Islet of Langerhans (tissue), 1 donor: ENCODE results near the gene CA6.
"Not testable (repeated sequence)": the region's sequence is repeated elsewhere in the genome, so short reads cannot be mapped to it uniquely, and the experiment has no call there.

Experiments used
- FAIRE-seq: peaks from one replicate; lab custom pipeline; 2011; peaks lifted over from hg19 to GRCh38; lab: Jason Lieb, UNC

CA6 gene

GRCh38 chr1:8926707-8927694 is 18.7 kb upstream of the CA6 start:
- no peak for FAIRE-seq

GRCh38 chr1:8930116-8930515 is 15.6 kb upstream of the CA6 start:
- no peak for FAIRE-seq

- not testable (repeated sequence) for FAIRE-seq
Observed at GRCh38 chr1:8937051-8937450, 8.6 kb upstream of the CA6 start.

GRCh38 chr1:8937701-8938100 is 8.0 kb upstream of the CA6 start:
- no peak for FAIRE-seq

- FAIRE-seq: no peak
Observed at GRCh38 chr1:8938232-8938999, 7.3 kb upstream of the CA6 start.

DNA sequence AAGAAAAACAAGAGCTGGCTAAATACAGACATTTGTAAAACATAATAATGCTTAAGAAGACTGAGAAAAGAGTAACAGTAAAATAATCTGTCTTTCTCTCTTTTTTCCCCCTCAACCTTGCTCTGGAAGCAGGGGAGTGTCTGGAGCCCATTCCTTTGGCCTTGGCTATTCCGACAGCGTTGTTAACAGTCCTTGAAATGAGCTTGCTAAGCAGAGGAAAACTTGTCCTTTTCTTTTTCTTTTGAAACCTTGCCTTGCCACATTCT is 6.7 kb upstream of the CA6 start:
- no peak for FAIRE-seq

DNA sequence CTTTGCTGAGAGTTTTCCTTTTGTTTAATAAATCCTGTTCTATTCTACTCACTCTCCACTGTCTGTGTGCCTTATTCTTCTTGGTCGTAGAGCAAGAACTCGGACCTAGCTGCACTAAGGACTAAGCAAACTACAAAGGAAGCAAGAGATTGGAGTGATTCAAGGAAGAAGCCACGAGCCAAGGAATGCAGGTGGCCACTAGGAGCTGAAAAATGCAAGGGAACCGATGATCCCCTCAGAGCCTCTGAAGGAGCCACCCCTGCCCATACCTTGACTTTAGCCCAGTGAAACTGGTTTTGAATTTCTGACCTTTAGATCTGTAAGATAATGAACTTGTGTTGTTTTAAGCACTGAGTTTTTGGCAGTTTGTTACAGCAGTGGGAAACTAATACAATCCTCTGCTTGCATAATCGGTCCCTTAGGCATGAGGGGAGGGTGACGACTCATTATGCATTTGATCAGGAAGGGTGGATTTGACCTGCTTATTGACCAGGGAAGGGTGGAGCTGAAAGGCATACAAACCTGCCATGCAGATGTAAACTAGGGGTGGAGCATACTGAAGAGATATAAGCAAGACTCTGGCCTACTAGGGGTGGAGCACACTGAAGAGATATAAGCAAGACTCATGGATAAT is 6.2 kb upstream of the CA6 start:
- no peak for FAIRE-seq

- peak; percentile 5 for FAIRE-seq
Observed at GRCh38 chr1:8941906-8942305, 3.8 kb upstream of the CA6 start.

DNA sequence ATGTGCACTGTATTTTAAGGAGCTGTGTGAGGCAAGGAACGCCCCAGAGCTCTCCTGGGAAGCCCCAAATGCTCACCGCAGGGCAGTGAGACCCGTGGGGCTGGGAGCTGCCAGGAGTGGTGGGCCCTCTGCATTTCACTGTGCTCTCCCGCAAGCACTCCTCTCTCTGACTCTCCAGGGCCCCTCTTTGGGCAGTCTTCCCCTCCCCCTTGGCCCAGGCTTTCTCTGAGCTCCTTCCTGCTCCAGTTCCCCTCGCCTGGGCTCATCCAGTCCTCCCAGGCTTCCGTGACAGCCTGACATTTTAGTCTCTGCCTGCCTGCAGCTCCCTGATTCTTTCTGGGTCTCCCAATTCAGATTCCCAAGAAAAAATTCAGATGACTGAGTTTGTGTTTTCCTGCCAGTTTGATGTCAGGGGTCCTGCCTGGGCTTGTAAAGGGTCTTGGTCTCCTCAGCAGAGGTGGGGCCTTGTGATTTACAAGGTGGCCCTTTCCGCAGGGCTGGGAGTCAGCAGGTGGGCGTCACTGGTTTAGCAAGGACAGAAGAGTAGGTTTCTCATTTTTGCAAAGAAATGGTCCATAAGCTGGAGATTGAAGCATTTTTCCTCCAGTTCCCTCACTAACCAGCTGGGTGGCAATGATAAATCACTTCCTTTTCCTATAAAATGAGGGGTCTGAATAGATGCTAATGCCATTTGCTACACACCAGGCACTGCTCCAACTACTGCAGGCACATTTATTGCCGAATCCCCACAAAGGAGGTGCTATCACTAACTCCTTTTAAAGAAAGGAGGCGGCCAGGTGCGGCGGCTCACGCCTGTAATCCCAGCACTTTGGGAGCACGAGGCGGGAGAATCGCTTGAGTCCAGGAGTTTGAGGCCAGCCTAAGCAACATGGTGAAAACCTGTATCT is 1.9 kb upstream of the CA6 start:
- FAIRE-seq: no peak

- FAIRE-seq: no peak
Observed at GRCh38 chr1:8947127-8947691, 1.5 kb downstream of the CA6 start.

DNA sequence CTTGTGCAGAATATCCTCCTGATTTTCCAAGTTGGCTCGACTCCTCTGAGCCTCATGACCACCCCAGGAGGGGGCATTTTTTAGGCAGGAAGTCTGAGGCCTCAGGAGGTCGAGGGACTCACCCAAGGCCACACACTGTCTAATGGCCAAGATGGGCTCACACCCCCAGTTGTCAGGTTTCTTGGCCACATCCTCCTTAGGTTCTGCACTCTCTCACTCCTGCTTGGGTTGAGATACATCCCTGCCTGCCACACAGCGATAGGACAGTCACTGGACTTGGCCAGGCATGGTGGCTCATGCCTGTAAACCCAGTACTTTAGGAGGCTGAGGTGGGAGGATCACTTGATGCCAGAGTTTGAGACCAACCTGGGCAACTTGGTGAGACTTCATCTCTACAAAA is 4.6 kb downstream of the CA6 start:
- FAIRE-seq: no peak

- no peak for FAIRE-seq
Observed at GRCh38 chr1:8951231-8951630, 5.6 kb downstream of the CA6 start.

GRCh38 chr1:8955406-8955805 is 9.7 kb downstream of the CA6 start:
- FAIRE-seq: no peak

GRCh38 chr1:8956461-8957349 is 11.0 kb downstream of the CA6 start:
- FAIRE-seq: no peak

DNA sequence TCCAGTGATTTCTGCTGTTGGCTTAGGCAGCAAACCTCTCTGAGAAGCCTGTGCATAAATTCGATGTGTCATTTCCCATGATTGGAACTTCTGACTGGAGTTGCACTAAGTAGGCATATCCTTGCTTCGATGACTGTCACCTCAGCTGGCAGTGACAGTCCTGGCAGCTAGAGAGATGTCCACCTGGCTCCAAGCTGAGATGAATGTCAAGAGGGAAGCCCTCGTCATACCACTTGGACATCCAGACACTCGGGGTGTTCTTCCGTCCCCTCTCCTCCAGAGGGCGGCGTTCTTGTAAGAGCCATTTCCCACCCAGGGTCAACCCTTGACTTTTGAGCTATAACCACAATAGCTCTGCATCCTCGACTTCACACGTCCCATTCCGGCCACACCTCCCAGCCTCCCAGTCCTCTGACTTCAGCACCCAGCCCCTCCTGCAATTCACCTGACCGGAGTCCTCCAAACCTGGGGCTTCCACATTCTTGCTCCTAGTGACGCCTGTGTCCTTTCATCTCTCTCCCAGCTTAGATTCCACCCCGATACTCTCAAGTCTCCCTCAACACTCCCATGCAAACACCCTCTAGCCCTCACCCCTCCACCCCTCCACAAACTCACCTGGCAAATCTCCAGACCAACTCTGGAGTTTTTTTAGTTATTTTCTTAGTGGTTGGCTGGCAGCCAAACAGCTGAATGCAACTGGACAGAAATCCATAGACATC is 17.3 kb downstream of the CA6 start:
- no peak for FAIRE-seq

- FAIRE-seq: no peak
Observed at GRCh38 chr1:8963963-8964362, 18.3 kb downstream of the CA6 start.

DNA sequence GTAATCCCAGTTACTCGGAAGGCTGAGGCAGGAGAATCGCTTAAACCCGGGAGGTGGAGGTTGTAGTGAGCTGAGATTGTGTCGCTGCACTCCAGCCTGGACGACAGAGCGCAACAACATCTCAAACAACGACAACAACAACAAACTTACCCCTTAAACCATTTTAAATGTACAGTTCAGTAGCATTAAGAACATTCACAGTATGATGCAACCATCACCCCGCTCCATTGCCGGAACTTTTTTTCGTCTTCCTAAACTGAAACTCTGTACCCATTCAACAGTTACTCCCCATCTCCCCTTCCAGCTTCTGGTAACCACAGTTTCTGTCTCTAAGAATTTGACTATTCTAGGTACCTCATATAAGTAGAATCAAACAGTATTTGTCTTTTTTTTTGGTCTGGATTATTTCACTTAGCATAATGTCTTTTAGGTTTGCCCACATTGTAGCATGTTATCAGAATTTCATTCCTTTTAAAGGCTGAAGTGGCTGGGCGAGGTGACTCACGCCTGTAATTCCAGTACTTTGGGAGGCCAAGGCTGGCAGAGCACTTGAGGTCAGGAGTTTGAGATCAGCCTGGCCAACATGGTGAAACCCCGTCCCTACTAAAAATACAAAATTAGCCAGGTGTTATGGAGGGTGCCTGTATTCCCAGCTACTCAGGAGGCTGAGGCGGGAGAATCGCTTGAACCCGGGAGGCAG is 19.6 kb downstream of the CA6 start:
- FAIRE-seq: no peak

GRCh38 chr1:8966606-8967005 is 20.9 kb downstream of the CA6 start:
- no peak for FAIRE-seq

DNA sequence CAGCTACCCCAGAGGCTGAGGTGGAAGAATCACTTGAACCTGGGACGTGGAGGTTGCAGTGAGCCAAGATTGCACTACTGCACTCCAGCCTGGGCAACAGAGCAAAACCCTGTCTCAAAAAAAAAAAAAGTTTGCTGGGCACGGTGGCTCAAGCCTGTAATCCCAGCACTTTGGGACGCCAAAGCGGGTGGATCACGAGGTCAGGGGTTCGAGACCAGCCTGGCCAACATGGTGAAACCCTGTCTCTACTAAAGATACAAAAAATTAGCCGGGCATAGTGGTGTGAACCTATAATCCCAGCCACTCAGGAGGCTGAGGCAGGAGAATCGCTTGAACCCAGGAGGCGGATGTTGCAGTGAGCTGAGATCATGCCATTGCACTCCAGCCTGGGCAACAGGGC is 23.2 kb downstream of the CA6 start:
- not testable (repeated sequence) for FAIRE-seq
